Kidney glomerular epithelial cell (primary cell): ENCODE data around the gene OR13F1.
"Not testable (repeated sequence)": the region's sequence is repeated elsewhere in the genome, so short reads cannot be mapped to it uniquely, and the experiment has no call there.

Experiments
- DNase-seq: peaks from one replicate; lab custom pipeline; 2025; lab: John Stamatoyannopoulos, UW

The OR13F1 gene

GRCh38 chr9:104503963-104504362, at the start of gene OR13F1:
TSS of gene OR13F1 (plus strand) at chr9:104504263. CDS start at chr9:104504263, 0 bp downstream.
- DNase-seq = no peak

GRCh38 chr9:104456831-104457230, 47.2 kb upstream of the OR13F1 start:
- DNase-seq = no peak

- DNase-seq = no peak
Observed at GRCh38 chr9:104463864-104464263, 40.2 kb upstream of the OR13F1 start.

GRCh38 chr9:104468261-104468660, 35.8 kb upstream of the OR13F1 start:
- no peak for DNase-seq

GRCh38 chr9:104482921-104483570, 21.0 kb upstream of the OR13F1 start:
- DNase-seq = no peak

GRCh38 chr9:104485014-104485413, 19.0 kb upstream of the OR13F1 start:
- no peak for DNase-seq

GRCh38 chr9:104494808-104495207, 9.3 kb upstream of the OR13F1 start:
- peak; percentile 12 for DNase-seq

GRCh38 chr9:104503440-104503839, 623 bp upstream of the OR13F1 start:
- no peak for DNase-seq

GRCh38 chr9:104506565-104506964, 2.5 kb downstream of the OR13F1 start:
- no peak for DNase-seq

- no peak for DNase-seq
Observed at GRCh38 chr9:104514901-104515300, 10.8 kb downstream of the OR13F1 start.

GRCh38 chr9:104520241-104520640, 16.2 kb downstream of the OR13F1 start:
- not testable (repeated sequence) for DNase-seq

GRCh38 chr9:104527109-104527508, 23.0 kb downstream of the OR13F1 start, which contains the start of gene OR13C4:
TSS of gene OR13C4 (minus strand) at chr9:104527209. CDS start at chr9:104527209, 0 bp downstream.
- no peak for DNase-seq

GRCh38 chr9:104536756-104537155, 32.7 kb downstream of the OR13F1 start, which contains the start of gene OR13C3:
TSS of gene OR13C3 (minus strand) at chr9:104536856. CDS start at chr9:104536723, 133 bp downstream.
- DNase-seq = no peak

- no peak for DNase-seq
Observed at GRCh38 chr9:104539275-104539674, 35.2 kb downstream of the OR13F1 start.

GRCh38 chr9:104544644-104545043, 40.6 kb downstream of the OR13F1 start:
- DNase-seq = no peak

GRCh38 chr9:104553261-104553660, 49.2 kb downstream of the OR13F1 start:
- no peak for DNase-seq
